ENCODE data around the gene EIF3B.
"Not testable (repeated sequence)": the region's sequence is repeated elsewhere in the genome, so short reads cannot be mapped to it uniquely, and the experiment has no call there.

The EIF3B gene

GRCh38 chr7:2317556-2318293, 36.9 kb upstream of the EIF3B start:
- Histone ChIP-seq H3K27ac (ENCODE audit: low read depth, low read length) (no peak overlapping the region), H3K9ac (ENCODE audit: low read length) (no peak overlapping the region), H3K27me3 (ENCODE audit: control insufficient read depth, insufficient read depth, low read length) (no peaks in the 10 kb centered on the region), H3K4me1 (ENCODE audit: control insufficient read depth, insufficient read depth, low read length) (no peaks in the 10 kb centered on the region), H3K4me3 (ENCODE audit: low read length) (no peak overlapping the region), H3K36me3 (ENCODE audit: control insufficient read depth, insufficient read depth, low read length) (no peaks in the 10 kb centered on the region)

GRCh38 chr7:2321020-2321419, 33.6 kb upstream of the EIF3B start:
- Histone ChIP-seq H3K4me1 (ENCODE audit: control insufficient read depth, insufficient read depth, low read length) (no peaks in the 10 kb centered on the region), H3K27ac (ENCODE audit: low read depth, low read length) (no peak overlapping the region), H3K4me3 (ENCODE audit: low read length) (no peak overlapping the region), H3K27me3 (ENCODE audit: control insufficient read depth, insufficient read depth, low read length) (no peaks in the 10 kb centered on the region), H3K9ac (ENCODE audit: low read length) (no peak overlapping the region), H3K36me3 (ENCODE audit: control insufficient read depth, insufficient read depth, low read length) (no peaks in the 10 kb centered on the region)

GRCh38 chr7:2325162-2325561, 29.5 kb upstream of the EIF3B start:
- H3K9ac ChIP-seq (ENCODE audit: low read length) = no peak overlapping the region
- no peaks in the 10 kb centered on the region for H3K4me1 ChIP-seq (ENCODE audit: control insufficient read depth, insufficient read depth, low read length)
- H3K4me3 ChIP-seq (ENCODE audit: low read length) = no peak overlapping the region
- no peaks in the 10 kb centered on the region for H3K27me3 ChIP-seq (ENCODE audit: control insufficient read depth, insufficient read depth, low read length)
- H3K27ac ChIP-seq (ENCODE audit: low read depth, low read length) = no peak overlapping the region
- H3K36me3 ChIP-seq (ENCODE audit: control insufficient read depth, insufficient read depth, low read length) = no peaks in the 10 kb centered on the region

GRCh38 chr7:2326951-2327350, 27.7 kb upstream of the EIF3B start:
- H3K4me3 ChIP-seq (ENCODE audit: low read length) = no peak overlapping the region
- no peaks in the 10 kb centered on the region for H3K36me3 ChIP-seq (ENCODE audit: control insufficient read depth, insufficient read depth, low read length)
- no peak overlapping the region for H3K9ac ChIP-seq (ENCODE audit: low read length)
- no peak overlapping the region for H3K27ac ChIP-seq (ENCODE audit: low read depth, low read length)
- H3K4me1 ChIP-seq (ENCODE audit: control insufficient read depth, insufficient read depth, low read length) = no peaks in the 10 kb centered on the region
- no peaks in the 10 kb centered on the region for H3K27me3 ChIP-seq (ENCODE audit: control insufficient read depth, insufficient read depth, low read length)

- Histone ChIP-seq H3K9ac (ENCODE audit: low read length) (no peak overlapping the region), H3K27ac (ENCODE audit: low read depth, low read length) (no peak overlapping the region), H3K4me3 (ENCODE audit: low read length) (no peak overlapping the region), H3K36me3 (ENCODE audit: control insufficient read depth, insufficient read depth, low read length) (no peaks in the 10 kb centered on the region), H3K27me3 (ENCODE audit: control insufficient read depth, insufficient read depth, low read length) (no peaks in the 10 kb centered on the region), H3K4me1 (ENCODE audit: control insufficient read depth, insufficient read depth, low read length) (no peaks in the 10 kb centered on the region)
Observed at GRCh38 chr7:2330493-2330892, 24.1 kb upstream of the EIF3B start.

GRCh38 chr7:2331707-2332106, 22.9 kb upstream of the EIF3B start:
- no peaks in the 10 kb centered on the region for H3K4me1 ChIP-seq (ENCODE audit: control insufficient read depth, insufficient read depth, low read length)
- no peak overlapping the region for H3K9ac ChIP-seq (ENCODE audit: low read length)
- no peak overlapping the region for H3K4me3 ChIP-seq (ENCODE audit: low read length)
- H3K27me3 ChIP-seq (ENCODE audit: control insufficient read depth, insufficient read depth, low read length) = no peaks in the 10 kb centered on the region
- H3K36me3 ChIP-seq (ENCODE audit: control insufficient read depth, insufficient read depth, low read length) = no peaks in the 10 kb centered on the region
- no peak overlapping the region for H3K27ac ChIP-seq (ENCODE audit: low read depth, low read length)

GRCh38 chr7:2332606-2333231, 21.9 kb upstream of the EIF3B start:
- not testable (repeated sequence) for H3K4me3 ChIP-seq (ENCODE audit: low read length); H3K9ac ChIP-seq (ENCODE audit: low read length); H3K27me3 ChIP-seq (ENCODE audit: control insufficient read depth, insufficient read depth, low read length); H3K4me1 ChIP-seq (ENCODE audit: control insufficient read depth, insufficient read depth, low read length); H3K36me3 ChIP-seq (ENCODE audit: control insufficient read depth, insufficient read depth, low read length); H3K27ac ChIP-seq (ENCODE audit: low read depth, low read length)

GRCh38 chr7:2336626-2337299, 17.9 kb upstream of the EIF3B start:
- Histone ChIP-seq H3K4me3 (ENCODE audit: low read length) (no peak overlapping the region), H3K36me3 (ENCODE audit: control insufficient read depth, insufficient read depth, low read length) (no peaks in the 10 kb centered on the region), H3K27ac (ENCODE audit: low read depth, low read length) (no peak overlapping the region), H3K27me3 (ENCODE audit: control insufficient read depth, insufficient read depth, low read length) (no peaks in the 10 kb centered on the region), H3K4me1 (ENCODE audit: control insufficient read depth, insufficient read depth, low read length) (no peaks in the 10 kb centered on the region), H3K9ac (ENCODE audit: low read length) (no peak overlapping the region)

GRCh38 chr7:2347351-2348063, 7.1 kb upstream of the EIF3B start:
- not testable (repeated sequence) for H3K36me3 ChIP-seq (ENCODE audit: control insufficient read depth, insufficient read depth, low read length); H3K9ac ChIP-seq (ENCODE audit: low read length); H3K27me3 ChIP-seq (ENCODE audit: control insufficient read depth, insufficient read depth, low read length); H3K27ac ChIP-seq (ENCODE audit: low read depth, low read length); H3K4me3 ChIP-seq (ENCODE audit: low read length); H3K4me1 ChIP-seq (ENCODE audit: control insufficient read depth, insufficient read depth, low read length)

GRCh38 chr7:2350055-2350454, 4.6 kb upstream of the EIF3B start:
- no peaks in the 10 kb centered on the region for H3K36me3 ChIP-seq (ENCODE audit: control insufficient read depth, insufficient read depth, low read length)
- no peak overlapping the region for H3K4me3 ChIP-seq (ENCODE audit: low read length)
- H3K27me3 ChIP-seq (ENCODE audit: control insufficient read depth, insufficient read depth, low read length) = no peaks in the 10 kb centered on the region
- H3K4me1 ChIP-seq (ENCODE audit: control insufficient read depth, insufficient read depth, low read length) = no peaks in the 10 kb centered on the region
- H3K9ac ChIP-seq (ENCODE audit: low read length) = no peak overlapping the region
- H3K27ac ChIP-seq (ENCODE audit: low read depth, low read length) = no peak overlapping the region

GRCh38 chr7:2350861-2351260, 3.8 kb upstream of the EIF3B start:
- Histone ChIP-seq H3K4me1 (ENCODE audit: control insufficient read depth, insufficient read depth, low read length) (peaks cover 3% of the 10 kb centered on the region), H3K27me3 (ENCODE audit: control insufficient read depth, insufficient read depth, low read length) (no peaks in the 10 kb centered on the region), H3K27ac (ENCODE audit: low read depth, low read length) (no peak overlapping the region), H3K9ac (ENCODE audit: low read length) (no peak overlapping the region), H3K4me3 (ENCODE audit: low read length) (no peak overlapping the region), H3K36me3 (ENCODE audit: control insufficient read depth, insufficient read depth, low read length) (no peaks in the 10 kb centered on the region)

- Histone ChIP-seq H3K27me3 (ENCODE audit: control insufficient read depth, insufficient read depth, low read length) (no peaks in the 10 kb centered on the region), H3K4me1 (ENCODE audit: control insufficient read depth, insufficient read depth, low read length) (peaks cover 14% of the 10 kb centered on the region), H3K4me3 (ENCODE audit: low read length) (peak overlapping the region; percentile 91), H3K9ac (ENCODE audit: low read length) (no peak overlapping the region), H3K27ac (ENCODE audit: low read depth, low read length) (peak overlapping the region; percentile 100), H3K36me3 (ENCODE audit: control insufficient read depth, insufficient read depth, low read length) (no peaks in the 10 kb centered on the region)
Observed at GRCh38 chr7:2353113-2353935, 1.3 kb upstream of the EIF3B start.
